Measurements from ENCODE around the gene SEC24C.

GRCh38 chr10:73743905-73744663 is at the start of gene SEC24C:
- TF ChIP-seq, protein P1, sequence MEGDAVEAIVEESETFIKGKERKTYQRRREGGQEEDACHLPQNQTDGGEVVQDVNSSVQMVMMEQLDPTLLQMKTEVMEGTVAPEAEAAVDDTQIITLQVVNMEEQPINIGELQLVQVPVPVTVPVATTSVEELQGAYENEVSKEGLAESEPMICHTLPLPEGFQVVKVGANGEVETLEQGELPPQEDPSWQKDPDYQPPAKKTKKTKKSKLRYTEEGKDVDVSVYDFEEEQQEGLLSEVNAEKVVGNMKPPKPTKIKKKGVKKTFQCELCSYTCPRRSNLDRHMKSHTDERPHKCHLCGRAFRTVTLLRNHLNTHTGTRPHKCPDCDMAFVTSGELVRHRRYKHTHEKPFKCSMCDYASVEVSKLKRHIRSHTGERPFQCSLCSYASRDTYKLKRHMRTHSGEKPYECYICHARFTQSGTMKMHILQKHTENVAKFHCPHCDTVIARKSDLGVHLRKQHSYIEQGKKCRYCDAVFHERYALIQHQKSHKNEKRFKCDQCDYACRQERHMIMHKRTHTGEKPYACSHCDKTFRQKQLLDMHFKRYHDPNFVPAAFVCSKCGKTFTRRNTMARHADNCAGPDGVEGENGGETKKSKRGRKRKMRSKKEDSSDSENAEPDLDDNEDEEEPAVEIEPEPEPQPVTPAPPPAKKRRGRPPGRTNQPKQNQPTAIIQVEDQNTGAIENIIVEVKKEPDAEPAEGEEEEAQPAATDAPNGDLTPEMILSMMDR (conservative IDR thresholded peaks at IDR 0.05; ENCODE audit: low read length), result no peak
- no peak for TF ChIP-seq EZH2phosphoT487 (IDR thresholded peaks at IDR 0.05; ENCODE audit: borderline replicate concordance)

All from Loucy (cell line).